Measurements from ENCODE around the gene RSF1.
A peak's percentile ranks its signal among the peaks of the same experiment; 100 is the strongest.
"Not testable (repeated sequence)": the region's sequence is repeated elsewhere in the genome, so short reads cannot be mapped to it uniquely, and the experiment has no call there.

RSF1 gene

DNA sequence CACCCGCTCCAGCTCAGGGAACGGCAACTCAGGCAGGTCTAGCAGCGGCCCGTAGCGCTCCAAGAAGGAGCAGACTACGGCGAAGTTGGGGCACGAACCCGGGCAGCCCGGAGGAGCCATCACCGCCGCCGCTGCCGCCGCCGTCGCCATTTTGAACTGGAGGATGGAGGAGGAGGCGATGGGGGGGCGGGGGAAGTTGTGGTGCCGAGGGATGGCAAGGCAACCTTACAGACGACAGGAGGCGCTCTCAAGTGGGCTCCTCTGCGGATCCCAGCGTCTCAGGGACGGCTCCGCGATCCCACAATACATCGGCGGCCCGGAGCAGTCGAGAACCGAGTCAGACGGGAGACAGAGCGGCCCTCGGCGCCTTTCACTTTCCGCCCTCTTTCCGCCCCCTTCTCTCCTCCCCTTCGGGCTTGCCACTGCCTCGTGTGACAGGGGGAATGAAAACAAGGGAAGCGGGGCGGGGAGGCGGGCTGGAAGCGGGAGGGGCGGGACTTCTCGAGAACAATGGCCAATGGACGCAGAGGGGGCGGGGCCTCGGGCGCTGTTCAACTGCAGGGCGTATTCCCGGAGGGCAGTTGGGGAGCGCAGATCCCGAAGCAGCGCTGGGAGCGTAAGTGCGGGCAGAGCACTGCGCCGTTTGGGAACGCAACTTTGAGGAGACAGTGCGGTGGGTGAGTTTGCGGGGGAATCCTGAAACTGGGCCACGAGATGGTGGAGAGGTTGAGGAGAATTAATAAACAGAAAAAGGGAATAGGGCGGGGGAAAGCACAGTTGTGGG is at the start of gene RSF1, which contains the start of gene AAMDC:
Gene RSF1, minus strand, starts transcription at position 158 of the 784 bp plus-strand sequence. Its CDS starts 8 bp downstream, at position 150.
Gene AAMDC, plus strand, starts transcription at position 580 of the 784 bp plus-strand sequence. CDS start 21,353 bp downstream, outside the sequence.
- peak; percentile 97 to 98 for DNase-seq

DNA sequence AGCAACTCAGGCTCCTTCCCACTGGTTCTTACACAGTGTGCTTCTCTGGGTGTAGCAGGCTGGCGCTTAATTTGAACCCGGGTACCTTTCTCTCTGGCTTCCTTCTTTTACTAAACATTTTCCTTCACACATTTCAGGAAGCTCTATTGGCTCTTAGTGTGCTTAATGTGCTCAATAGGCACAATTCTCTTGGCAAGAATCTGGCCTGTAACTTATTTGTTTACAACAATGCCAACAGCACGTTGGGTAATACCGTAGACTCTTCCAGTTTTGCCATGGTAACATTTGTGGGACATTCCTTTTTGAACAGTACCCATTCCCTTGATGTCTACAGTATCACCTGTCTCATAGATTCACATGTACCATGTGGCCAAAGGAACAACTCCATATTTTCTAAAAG is 48.2 kb upstream of the RSF1 start:
- DNase-seq = no peak

GRCh38 chr11:77866336-77866735 is 45.8 kb upstream of the RSF1 start:
- DNase-seq = no peak

- DNase-seq = no peak
Measured at GRCh38 chr11:77865805-77866204, 45.3 kb upstream of the RSF1 start.

DNA sequence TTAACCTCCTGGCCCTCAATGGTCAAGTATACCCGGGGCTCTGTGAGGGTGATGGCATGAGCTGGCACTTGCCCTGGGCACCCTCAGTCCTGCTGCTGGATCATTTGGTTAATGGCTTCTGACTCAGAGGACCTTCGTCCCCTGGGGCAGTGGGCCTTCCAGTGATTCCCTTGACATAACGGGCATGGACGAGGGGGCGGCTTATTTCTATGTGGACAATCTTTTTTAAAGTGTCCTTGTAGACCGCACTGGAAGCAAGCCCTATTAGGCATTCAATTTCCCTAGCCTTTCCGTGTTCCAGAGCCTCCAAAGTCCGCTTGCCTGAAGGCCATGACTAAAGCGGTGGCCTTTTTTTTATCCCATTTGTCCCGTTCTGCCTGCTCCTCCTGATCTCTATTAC is 40.9 kb upstream of the RSF1 start:
- DNase-seq = not testable (repeated sequence)

GRCh38 chr11:77857906-77858457 is 37.5 kb upstream of the RSF1 start:
- DNase-seq = not testable (repeated sequence)

GRCh38 chr11:77854838-77855237 is 34.3 kb upstream of the RSF1 start:
- no peak for DNase-seq

GRCh38 chr11:77851503-77851902 is 31.0 kb upstream of the RSF1 start:
- DNase-seq = no peak

DNA sequence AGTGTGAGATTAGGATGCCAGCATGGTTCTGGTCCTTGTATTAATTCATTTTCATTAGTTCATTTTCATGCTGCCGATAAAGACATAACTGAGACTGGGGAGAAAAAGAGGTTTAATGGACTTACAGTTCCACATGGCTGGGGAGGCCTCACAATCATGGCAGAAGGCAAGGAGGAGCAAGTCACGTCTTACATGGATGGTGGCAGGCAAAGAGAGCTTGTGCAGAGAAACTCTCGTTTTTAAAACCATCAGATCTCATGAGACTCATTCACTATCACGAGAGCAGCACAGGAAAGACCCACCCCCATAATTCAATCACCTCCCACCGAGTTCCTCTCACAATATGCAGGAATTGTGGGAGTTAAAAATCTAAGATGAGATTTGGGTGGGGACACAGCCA is 23.2 kb upstream of the RSF1 start:
- not testable (repeated sequence) for DNase-seq

DNA sequence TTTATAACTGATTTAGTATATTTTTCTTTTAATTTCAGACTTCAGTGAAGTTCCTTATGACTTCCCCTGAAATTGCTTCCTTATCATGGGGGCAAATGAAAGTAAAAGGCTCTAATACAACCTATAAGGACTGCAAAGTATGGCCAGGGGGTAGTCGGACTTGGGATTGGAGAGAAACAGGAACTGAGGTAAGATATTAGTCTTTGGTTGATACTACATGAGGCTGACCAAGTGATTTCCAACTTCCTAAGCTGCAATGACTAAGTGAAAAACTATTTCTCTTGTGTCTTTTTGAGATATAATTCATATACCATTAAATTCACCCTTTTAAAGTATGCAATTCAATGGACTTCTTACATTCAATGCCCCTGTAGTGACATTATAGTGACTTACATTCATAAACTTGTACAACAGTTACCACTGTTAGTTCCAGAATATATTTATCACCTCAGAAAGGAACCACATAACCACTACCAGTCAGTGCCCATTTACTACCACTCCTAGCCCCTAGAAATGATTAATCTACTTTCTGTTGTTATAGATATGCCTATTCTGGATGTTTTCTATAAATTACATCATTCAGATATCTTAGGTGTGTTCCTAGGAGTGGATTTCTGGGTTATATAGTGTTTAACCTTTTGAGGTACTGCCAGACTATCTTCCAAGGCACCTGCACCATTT is 22.1 kb upstream of the RSF1 start:
- DNase-seq = no peak

DNA sequence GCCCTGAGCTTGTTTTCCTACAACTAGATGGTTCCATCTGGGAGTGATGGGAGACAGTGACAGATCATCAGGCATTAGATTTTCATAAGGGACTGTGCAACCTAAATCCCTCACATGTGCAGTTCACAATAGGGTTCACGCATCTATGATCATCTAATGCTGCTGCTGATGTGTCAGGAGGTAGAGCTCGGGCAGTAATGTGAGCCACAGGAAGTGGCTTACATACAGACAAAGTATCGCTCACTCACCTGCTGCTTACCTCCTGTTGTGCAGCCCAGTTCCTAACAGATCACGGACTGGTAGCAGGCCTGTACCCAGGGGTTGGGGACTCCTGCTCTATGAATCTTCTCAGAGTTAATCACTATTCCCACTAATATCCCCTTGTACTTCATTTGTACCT is 12.8 kb upstream of the RSF1 start:
- no peak for DNase-seq

GRCh38 chr11:77828926-77829325 is 8.4 kb upstream of the RSF1 start:
- DNase-seq = no peak

- DNase-seq = no peak
Measured at GRCh38 chr11:77823775-77824174, 3.3 kb upstream of the RSF1 start.

DNA sequence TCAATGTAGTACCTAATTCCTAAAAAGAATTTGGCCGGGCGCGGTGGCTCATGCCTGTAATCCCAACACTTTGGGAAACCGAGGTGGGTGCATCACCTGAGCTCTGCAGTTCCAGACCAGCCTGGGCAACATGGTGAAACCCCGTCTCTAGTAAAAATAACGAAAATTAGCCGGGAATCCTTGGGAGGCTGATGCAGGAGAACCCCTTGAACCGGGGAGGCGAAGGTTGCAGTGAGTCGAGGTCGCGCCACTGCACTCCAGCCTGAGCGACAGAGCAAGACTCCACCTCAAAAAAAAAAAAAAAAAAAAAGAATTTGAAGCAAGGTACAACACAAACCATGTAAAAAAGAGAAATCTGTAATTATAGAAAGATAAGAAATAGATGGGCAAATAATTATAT is 1.6 kb upstream of the RSF1 start:
- not testable (repeated sequence) for DNase-seq

GRCh38 chr11:77821349-77821851 is 878 bp upstream of the RSF1 start:
- DNase-seq = peak; percentile 8

DNA sequence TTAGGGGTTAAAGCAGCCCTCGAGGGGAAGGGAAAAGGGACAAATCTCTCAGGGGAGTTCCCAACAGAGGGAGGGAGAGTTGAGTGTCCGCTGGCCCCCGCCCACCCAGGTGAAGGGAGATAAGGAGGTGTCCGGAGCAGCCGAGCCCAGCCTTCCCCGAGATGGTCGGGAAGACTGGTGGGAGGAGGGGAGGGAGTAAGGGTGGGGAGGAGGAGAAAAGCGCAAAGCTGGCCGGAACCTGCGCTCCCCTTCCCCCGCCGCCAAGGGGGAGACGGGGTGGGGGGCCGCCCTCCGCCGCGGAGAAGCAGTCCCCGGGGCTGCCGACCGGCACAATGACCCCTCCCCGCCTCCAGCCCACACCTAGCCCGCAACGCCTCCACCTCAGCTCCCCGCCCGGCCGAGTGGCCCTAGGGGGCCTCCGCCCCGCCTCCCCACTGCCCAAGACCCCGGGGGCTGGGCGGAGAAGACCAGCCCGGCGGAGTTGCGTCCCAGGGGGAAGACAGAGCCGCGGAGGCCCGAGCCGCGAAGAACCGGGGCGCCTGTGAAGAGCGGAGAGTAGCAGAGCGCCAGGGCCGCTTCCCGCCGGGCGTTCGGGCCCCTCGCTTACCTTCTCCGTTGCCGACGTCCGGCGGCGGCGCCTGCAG is 479 bp downstream of the RSF1 start:
- peak; percentile 24 to 35 for DNase-seq

DNA sequence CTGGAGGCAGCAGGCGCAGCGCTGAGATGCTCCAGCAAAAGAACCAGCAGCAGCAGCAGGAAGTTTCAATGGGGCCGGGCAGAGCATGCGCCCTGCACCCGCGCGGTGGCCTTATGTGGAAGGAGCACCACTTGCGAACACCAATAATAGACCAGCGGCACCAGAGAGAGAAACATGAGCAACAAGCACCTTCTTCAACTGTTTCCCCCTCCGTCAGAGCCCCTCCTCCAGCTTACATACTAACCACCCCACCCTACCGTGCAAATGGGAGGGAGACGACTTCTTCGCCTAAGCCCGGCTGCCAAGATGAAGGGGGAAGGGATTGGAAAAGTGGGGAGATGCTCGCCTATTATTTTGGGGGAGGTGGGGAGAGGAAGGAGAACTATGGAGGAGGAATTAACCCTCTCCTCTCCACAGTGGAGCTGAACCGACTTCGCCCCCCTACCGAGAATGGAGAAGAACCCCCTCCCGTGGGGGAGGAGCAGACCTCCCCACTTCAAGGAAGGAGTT is 1.1 kb downstream of the RSF1 start:
- DNase-seq = peak; percentile 80

DNA sequence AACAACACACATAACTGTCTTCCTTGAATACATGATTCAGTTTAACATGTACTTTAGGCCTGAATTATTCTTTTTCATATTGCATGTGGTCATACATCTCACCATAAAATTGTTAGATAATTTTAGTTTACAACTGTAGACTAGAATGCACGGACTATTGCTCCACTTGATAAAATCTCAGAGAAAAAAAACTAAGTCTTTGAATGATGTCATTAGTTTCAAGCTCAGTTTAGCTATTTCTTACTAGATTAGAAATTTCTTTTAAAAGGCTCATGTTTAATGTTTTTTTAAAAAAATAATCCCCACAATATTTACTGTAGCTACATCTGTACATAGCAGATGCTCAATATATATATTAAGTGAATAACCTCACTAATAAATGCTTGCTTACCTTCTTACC is 5.1 kb downstream of the RSF1 start:
- DNase-seq = no peak

DNA sequence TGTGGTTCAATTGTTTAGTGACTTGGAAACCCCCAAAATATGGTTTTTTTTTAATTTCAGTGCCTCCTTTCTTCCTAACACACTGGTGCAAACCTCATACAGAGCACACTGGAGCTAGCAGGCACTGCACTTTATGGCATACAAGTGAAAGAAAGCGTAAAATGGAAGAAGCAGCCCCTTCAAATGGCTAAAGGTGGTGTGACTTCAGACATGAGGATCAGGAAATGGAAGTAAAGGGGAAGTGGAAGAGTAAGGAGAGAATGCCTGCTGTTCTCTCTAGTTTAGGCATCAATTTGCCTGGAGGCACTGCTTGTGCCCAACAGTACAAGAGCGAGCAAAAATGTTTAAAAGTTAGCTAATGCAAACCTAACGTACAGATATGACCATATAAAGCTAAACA is 5.7 kb downstream of the RSF1 start:
- DNase-seq = no peak

- DNase-seq = no peak
Measured at GRCh38 chr11:77813256-77813655, 7.3 kb downstream of the RSF1 start.

DNA sequence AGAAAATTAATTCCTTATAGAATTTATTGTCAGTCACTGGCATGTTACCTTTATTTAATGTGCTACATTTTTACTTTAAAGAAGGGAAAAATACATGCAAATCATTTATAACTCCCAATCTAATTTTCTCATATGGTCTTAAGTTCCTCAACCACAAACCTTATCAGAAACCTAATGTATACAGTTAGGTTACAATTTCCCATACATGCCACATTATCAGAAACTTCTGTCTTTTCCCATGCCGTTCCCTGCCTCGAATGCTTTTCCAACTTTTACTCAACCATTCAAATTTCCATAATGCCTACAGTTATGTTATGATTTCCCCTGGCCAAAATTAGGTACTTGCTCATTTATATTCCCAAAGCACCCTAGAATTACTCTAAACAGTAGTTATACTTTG is 13.5 kb downstream of the RSF1 start:
- no peak for DNase-seq

DNA sequence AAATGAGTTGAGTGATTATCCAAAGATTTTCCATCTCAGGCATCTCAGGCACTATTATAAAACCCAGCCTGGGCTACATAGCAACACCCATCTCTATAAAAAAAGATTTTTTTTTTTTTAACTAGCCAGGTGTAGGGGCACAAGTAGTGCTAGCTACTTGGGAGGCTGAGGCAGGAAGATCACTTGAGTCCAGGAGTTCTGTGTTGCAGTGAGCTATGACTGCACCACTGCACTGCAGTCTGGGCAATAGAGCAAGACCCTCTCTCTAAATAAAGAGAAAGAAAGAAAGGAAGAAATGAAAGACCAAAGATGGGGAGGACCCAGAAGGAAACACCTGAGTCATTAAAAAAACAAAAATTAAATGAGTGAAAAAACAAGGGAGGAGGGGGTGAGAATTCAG is 14.1 kb downstream of the RSF1 start:
- DNase-seq = no peak

DNA sequence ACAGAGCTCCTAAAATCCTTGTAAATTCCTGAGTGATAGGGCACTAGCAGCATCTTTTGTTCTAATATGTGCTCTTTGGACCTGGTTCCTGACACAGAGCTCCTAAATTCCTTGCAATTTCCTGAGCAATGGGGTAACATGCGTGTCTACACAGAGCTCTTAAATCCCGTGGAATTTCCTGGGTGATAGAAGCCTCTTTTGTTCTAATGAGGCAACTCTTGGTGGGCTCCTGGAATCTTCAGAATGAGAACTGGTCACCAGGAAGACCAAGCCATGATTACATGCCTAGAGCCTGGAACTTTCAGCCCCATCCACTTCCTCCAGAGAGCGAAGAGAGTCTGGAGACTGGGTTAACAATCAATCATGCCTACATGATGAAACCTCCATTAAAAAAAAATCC is 19.0 kb downstream of the RSF1 start:
- DNase-seq = no peak
